Measurements from ENCODE around the gene EPB41L2.

DNA sequence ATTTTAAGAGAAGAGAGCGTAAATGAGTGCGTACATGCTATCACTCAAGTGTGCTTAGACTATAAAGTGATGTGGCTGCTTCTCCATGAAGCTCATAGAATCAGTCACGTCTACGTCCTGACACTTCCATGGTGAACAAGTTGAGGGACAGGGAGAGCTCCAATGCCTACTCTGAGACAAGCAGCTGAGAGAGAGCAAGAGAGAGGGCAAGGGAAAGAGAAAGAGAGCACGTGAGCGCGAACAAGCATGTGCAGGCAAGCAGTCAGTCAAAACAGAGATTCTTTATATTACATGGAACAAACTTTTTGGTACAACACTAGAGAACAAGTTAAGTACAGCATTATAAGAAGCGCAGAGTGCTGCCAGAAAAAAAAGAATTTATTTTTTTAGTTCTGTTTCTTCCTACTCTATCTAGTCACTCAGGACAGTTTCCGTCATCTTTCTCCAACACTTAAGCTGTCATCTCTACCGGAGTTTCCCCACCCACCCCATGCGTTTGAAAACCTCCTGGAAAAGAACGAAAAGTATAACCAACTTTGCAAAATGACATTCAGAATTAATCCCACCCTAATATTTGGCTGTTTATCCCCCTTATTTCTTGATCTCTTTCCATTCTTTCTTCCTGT, 61.8 kb downstream of the EPB41L2 start:
- no peak for TF ChIP-seq POLR2A (IDR thresholded peaks at IDR 0.05)
- TF ChIP-seq, protein P1, sequence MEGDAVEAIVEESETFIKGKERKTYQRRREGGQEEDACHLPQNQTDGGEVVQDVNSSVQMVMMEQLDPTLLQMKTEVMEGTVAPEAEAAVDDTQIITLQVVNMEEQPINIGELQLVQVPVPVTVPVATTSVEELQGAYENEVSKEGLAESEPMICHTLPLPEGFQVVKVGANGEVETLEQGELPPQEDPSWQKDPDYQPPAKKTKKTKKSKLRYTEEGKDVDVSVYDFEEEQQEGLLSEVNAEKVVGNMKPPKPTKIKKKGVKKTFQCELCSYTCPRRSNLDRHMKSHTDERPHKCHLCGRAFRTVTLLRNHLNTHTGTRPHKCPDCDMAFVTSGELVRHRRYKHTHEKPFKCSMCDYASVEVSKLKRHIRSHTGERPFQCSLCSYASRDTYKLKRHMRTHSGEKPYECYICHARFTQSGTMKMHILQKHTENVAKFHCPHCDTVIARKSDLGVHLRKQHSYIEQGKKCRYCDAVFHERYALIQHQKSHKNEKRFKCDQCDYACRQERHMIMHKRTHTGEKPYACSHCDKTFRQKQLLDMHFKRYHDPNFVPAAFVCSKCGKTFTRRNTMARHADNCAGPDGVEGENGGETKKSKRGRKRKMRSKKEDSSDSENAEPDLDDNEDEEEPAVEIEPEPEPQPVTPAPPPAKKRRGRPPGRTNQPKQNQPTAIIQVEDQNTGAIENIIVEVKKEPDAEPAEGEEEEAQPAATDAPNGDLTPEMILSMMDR (IDR thresholded peaks at IDR 0.05), result no peak
